HG03354 (cell line): ENCODE measurements around the gene GOLGA6C.
"Not testable (repeated sequence)": the region's sequence is repeated elsewhere in the genome, so short reads cannot be mapped to it uniquely, and the experiment has no call there.

ENCODE experiments used
- ATAC-seq: cut with Tn5 transposase; IDR thresholded peaks from one replicate; pipeline ENCODE4 v1.9.1; 2021; ENCODE audit warnings: mild to moderate bottlenecking; ENCODE audit not compliant: unreplicated experiment, poor library complexity, severe bottlenecking

GOLGA6C gene, protein sequence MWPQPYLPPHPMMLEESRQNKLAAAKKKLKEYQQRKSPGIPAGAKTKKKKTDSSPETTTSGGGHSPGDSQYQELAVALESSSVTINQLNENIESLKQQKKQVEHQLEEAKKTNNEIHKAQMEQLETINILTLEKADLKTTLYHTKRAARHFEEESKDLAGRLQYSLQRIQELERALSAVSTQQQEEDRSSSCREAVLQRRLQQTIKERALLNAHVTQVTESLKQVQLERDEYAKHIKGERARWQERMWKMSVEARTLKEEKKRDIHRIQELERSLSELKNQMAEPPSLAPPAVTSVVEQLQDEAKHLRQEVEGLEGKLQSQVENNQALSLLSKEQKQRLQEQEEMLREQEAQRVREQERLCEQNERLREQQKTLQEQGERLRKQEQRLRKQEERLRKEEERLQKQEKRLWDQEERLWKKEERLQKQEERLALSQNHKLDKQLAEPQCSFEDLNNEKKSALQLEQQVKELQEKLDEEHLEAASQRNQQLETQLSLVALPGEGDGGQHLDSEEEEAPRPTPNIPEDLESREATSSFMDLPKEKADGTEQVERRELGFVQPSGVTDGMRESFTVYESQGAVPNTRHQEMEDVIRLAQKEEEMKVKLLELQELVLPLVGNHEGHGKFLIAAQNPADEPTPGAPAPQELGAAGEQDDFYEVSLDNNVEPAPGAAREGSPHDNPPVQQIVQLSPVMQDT

DNA sequence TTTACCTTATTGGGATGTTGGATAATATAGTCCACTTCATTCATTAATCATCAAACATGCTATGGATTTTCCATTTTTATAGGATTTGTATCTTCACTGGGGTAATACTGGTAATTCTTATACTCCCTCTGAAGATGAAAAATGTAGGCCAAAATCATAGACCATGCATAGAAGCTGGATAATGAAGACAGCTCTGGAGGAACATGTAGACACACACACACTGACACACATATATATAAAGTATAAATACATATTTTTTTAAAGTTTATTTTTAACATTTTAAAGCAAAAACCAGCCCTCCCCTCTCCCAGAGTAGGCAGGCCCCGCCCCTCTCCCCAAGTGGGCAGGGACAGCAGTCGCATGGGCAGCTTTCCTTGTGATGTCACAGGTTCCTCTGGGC is at the start of gene GOLGA6C:
Gene GOLGA6C, plus strand, starts transcription at position 301 of the 400 bp plus-strand sequence. CDS start 265 bp downstream, outside the sequence.
- not testable (repeated sequence) for ATAC-seq

DNA sequence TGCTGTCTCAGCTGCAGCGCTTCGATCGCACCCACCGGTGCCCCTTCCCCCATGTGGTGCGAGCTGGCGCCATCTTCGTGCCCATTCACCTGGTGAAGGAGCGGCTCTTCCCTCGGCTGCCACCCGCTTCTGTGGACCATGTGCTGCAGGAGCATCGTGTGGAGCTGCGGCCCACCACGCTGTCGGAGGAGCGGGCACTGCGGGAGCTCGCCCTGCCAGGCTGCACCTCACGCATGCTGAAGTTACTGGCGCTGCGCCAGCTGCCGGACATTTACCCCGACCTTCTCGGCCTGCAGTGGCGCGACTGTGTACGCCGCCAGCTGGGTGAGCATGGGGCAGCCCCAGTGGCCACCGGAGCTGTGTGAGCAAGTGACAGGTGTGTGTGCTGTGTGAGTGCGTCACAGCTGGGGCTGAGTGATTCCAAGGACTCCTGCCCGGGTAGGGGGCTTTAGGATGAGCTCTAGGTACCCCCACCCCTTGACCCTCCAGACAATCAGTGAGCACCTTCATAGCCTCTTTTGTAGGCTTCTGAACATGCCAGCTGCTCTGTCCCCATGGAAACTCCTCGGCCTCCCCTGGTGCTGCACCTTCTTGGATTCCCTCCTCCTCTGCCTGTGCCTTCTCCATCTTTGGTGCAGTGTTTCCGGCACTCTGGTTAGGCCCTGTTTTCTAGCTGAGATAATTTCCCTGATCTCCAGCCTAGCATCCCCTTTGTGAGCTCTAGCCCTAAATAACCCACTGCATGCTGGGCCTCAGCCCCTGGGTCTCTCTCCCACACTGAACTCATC is 49.4 kb upstream of the GOLGA6C start:
- ATAC-seq, result no peak

DNA sequence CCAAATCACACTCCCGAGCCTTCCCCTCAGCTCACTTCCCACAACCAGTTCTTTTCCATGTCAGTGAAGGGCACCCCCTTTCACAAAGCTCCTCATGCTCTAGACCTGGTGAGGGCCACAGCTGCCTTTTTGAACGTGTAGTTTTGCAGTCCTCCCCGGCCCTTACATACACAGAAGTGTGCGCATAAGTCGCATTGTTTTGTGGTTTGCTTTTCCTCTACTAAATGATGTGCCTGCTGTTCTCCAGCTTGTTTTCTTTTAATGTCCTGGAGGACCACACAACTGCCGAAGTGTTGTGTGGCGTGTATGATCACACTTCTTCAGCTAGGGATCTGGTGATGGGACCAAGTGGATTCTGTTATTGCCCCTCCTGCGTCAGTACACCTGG is 48.9 kb upstream of the GOLGA6C start:
- ATAC-seq, result no peak

DNA sequence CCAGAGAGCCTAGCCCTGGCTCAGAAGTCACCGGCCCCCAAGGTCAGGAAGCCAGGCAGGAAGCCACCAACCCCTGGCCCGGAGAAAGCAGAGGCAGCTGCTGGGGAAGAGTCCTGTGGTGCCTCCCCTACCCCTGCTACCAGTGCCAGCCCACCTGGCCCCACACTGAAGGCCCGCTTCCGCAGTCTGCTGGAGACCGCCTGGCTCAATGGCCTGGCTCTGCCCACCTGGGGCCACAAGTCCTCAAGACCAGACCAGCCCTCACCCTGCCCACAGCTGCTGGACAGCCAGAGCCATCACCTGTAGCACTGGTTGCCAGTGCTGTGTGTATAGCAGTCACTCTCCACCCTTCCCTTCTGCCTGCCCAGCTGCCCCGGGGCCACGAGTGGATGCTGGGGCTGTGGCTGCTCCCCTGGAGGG is 47.3 kb upstream of the GOLGA6C start:
- ATAC-seq, result no peak

DNA sequence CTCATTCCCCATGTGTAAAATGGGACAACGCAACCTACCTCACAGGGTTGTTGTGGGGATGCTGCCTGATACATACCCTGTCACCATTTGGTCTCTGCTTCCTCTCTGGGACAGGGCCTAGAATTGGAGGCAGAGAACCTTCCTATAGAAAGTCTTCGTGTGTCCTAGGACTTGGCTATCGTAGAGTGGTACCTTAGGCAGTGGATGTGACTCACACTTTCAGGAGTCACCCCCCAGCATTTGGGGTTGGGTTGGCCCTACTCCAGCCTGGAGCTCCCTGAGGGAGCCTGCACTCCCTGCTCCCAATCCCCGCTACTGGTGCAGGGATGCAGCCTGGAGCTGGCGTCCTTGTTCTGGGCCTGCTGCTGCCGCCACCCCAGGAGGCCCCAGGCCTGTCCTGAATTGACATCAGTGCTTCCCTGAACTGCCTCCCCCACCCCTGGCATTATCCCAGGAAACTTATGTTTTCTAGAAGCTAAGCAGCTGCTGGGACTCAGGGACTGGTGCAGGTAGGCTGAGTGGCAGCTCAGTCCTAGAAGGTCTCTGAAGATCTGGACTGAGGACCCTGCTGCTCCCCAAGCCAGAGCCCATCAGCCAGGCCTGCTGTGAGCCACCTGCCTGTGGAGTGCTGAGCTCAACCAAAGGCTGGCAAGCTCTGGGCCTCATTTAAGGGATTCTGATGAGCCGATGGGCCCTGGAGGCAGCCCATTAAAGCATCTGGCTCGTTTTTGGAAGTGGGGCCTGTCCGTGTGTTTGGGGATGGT is 46.5 kb upstream of the GOLGA6C start:
- ATAC-seq, result no peak

DNA sequence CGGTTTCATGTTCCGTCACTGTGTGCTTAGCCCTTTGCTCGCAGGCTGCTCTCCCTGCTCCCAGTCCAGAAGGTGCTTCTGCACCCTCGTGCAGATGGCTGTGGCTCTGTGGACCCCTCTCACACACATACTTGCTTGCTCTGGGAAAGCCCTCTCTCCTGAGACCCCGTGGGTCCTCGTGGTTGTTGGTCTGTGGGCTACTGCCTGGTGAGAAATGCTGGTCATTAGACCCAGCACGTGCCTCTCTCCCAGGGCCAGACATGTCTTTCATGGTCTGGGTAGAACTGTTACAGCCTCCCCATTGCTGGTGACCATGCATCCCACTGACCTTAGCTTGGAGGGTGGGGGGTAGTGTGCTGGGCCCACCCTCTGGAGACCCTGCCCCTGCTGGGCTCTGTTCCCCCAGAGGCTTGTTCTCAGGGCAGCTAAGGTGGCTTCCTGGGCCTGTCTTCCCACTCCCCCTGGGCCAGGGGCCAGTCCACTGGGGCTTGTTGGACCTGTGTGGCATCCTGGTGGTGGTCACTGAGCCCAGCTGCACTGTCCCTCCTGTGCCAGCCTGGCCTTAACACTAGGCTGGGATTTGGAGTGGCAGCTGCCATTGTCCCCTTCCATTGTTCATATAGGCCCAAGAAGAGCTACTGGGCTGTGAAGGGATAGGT is 45.8 kb upstream of the GOLGA6C start:
- no peak for ATAC-seq

DNA sequence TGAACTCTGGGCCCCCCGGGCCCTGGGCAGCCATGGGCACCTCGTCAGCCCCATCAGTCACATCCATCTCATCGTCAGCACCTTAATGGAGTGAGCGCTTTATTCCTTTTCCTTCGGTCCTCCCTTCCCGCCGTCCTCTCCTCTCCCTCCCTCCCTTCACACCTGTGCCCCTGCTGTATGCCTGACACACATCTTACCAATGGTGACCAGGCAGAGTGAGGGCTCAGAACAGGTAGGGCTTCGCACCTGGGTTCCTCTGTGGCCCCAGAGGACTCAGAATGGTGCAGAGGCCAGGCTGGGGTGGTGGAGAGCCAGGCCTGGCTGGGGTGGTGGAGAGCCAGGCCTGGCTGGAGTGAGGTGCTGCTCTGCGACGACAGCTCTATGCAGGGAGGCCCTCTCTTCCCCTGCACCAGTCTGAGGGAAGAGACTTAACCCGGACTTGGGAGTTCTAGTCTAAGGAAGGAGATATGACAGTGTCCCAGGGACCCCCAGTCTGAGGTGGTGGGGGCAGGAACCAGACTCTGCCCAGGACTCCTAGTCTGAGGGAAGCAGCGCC is 44.8 kb upstream of the GOLGA6C start:
- ATAC-seq, result no peak

DNA sequence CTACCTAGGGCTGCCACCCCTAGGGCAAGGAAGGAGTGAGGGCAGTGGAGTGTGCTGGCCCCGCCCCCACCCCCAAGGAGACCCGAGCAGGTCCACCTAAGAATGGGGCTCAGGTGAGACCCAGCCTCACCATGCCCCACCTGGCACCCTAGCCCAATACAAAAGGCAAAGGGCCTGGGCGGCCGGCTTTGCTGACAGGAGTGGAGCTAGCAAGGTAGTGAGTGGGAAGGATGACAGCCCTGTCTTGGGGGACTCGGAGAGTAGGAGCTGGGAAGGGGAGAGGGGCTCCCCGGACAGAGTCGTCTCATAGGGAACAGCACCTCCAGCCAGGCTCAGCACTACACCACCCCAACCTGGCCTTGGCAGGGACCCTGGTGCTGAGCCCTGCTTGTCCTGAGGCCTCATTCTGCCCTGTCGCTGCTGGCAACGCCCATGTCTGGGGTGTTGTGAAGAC is 44.3 kb upstream of the GOLGA6C start:
- no peak for ATAC-seq

DNA sequence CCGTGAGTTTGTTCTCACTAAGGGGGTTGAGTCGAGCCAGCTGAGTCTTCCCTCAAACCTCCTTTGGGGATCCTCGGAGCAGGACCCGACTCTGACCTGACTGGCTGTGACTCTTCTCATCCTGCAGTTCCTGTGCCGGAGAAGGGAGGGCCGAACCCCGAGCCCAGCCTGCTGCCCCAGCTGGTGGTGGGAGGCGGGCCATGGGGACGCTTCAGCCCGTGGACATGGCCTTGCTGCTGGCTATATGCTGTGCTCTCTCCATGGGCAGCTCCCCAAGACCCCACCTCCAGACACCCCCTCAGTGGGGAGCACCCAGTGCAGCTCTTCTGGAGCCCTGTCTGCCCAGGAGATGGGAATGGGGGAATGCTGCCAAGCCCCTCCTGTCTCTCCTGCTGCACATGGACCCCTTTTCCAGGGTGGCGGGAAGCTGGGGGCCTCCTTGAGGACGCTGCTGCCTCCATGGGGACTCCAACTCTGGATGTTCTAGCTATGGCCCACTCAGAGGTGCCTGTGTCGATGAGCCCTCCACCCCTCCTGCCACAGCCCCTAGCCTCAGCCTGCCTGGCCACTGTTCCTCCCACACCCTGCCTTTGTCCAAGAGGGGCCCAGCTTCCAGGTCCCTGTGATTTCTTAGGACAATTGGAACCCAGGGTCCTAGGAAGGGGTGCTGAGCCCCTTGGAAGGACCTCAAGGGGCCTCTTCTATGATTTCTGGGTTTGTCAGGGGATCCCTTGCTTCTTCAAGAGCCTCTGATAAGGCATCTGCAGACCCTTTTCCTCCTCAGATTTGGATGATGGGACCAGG is 43.6 kb upstream of the GOLGA6C start:
- no peak for ATAC-seq

DNA sequence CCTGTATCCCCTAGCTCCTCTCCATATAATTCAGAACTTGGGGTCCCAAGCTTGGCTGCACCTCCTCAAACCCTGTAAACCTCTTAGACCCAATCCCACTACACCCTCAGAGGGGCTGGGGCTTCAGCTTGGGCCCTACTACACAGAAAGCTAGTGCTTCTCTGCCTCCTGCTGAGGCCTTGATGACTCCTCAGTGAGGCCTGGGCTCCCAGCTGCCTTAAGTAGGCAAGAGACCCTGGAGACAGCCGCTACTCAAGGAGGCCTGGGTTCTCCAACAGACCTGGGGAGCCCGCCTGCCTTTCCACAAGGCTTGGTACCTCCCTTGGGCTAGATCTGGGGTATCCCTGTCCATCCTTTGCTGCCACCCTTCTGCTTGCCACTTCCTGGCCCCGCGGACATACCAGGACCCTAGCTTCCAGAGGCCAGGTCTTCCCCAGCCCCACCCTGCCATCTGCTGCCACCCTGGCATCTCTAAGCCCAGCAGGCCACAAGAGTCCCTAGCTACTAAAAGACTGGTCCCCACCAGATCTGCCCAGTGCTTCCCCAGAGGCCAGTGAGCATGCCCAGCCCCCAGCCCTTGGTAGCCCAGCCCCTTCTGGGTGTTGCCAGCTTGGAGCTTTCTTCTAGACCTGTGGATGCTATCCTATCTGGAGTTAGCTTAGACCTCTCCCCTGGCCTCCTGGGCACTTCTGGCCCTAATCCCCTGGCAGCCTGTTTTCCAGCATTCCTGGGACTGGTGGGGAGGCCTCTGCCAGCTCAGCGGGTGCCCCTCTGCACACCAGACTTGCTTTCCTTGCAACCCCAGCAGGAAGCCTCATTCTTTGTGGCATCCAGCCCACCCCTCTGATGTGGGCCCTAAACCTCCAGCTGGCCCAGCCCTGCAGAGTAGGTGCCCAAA is 42.8 kb upstream of the GOLGA6C start:
- no peak for ATAC-seq

DNA sequence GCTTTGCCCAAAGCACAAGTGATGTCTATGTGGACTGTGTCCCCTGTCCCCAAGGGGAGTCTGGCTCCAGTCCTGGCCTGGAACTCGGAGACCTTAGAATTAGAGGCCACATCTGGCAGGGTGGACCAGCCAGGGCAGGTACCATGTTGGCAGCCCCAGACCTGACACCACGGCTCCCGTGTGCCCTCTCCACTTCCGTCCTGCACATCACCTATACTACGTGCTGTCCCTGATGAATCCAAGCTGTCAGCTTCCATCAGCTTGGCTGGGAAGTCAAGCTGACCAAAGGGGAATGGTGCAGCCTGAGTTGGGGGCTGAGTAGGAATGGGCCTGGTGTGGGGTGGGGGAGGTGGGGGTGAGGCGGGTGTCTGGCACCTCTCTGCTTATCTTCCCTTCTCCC is 41.1 kb upstream of the GOLGA6C start:
- no peak for ATAC-seq

DNA sequence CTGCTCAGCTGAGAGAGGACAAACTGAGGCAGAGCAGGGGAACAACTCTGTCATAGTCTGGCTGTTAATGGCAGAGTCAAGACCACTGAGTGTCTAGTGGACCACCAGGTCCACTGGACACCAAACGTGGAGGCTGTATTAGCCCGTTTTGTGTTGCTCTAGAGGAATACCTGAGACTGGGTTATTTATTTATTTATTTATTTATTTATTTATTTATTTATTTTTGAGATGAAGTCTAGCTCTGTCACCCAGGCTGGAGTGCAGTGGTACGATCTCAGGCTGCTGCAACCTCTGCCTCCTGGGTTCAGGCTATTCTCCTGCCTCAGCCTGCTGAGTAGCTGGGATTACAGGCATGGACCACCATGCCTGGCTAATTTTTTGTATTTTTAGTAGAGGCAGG is 40.6 kb upstream of the GOLGA6C start:
- ATAC-seq, result not testable (repeated sequence)

DNA sequence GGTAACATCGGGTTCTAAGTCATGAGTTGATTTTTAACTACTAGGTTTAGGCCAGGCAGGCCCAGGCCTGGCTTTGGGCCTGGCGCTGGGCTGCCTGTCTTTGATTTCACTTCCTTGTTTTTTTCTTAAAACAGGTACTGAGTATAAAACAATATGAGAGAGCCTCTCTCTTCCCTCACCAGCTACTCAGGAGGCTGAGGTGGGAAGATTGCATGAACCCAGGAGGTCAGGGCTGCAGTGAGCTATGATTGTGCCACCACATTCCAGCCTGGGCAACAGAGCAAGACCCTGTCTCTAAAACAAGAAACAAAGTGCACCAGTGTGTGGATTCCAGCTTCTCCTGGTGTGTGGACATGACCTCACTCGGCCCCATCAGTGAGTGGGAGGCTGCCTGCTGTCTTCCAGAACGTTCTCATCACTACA is 38.6 kb upstream of the GOLGA6C start:
- not testable (repeated sequence) for ATAC-seq

DNA sequence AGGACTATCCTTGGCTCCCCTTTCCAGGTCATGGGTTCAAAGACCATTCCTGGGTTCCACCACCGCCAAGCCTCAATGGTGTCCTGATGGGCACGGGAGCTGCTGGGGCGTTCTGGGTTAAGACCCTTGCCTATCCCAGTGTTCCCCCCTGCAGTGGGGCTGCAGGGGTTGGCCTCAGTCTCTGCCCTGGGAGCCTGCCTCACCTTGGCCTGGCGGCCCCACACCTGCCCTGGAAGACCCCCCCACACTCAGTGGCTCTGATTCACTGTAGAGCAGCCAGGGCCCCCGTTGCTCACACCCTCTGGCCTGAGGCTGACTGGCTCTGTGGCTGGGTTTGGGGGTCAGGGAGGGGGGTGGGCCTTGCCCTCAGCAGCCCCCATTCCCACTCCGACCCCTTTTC is 34.4 kb upstream of the GOLGA6C start:
- ATAC-seq, result no peak

DNA sequence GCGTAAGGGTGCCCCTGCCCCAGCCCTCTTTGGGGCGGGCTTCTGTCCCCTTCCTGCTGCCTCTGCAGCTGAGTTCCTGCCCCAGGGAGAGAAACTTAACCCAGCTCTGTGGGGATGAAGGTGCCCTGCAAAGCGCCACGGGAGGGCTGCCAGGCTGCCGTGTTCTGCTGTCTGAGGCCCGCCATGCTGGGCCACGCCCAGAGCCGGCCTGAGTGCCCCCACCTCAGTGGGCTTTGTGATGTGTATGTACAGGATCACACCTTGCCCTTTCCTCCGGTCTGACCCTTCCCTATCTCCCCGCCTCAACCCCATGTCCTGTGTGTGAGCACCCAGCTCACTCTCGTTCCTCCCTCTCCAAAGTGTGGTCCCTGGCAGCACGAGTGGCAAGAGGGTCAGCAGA is 33.9 kb upstream of the GOLGA6C start:
- no peak for ATAC-seq

DNA sequence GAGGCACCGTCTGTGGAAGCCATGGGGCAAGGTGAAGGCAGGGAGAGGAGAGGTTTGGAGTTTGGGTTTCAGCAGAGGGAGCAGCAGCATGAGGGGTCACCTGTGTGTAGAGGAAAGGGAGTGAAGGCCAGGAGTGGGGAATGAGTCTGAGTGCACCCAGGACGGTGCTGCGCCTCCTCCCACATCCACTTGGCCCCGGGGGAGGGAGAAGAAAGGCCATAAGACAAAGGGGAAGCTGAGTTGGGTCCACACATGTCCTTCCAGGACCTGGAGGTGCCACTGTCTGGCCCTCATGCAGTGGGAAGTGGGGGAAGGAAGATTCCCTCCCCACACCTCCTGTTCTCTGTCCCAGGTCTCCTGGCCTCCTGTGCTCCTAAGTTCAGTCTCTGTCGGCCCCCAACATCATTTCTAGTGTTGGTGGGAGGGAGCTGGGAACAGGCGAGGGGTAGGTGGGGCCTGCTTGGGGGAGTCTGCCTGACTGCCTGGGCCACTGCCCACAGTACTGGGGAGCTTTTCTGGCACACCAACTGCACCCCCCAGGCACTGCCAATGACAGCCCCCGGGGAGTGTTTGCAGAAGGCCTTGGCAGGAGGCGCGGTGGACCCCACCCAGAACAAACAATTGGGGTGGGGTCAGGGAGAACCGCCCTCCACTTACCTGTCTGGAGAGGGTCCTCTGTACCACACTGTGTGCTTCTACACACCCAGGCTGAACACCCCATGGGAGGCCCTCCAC is 32.9 kb upstream of the GOLGA6C start:
- not testable (repeated sequence) for ATAC-seq
